Ovary (tissue), 3 donors: Measurements from ENCODE around the gene LRIG1.

Experiments used
- CTCF ChIP-seq, 3 donors: fragments of 450-650 bp in 2 of 3; fragments of 200-600 bp in 1 of 3; IDR thresholded peaks; one replicate each; pipeline versions ENCODE4 v1.5.1 to v1.8.0; 2016 to 2022; ENCODE audit warnings: antibody characterized with exemption in 3 of 3, mild to moderate bottlenecking in 1 of 3
- POLR2A ChIP-seq: fragments of 450-650 bp; IDR thresholded peaks from one replicate; pipeline ENCODE4 v1.6.1; 2017; ENCODE audit warnings: antibody characterized with exemption, mild to moderate bottlenecking, moderate library complexity
- donor health status: DM: no; HTN: no; CAD: no.

DNA sequence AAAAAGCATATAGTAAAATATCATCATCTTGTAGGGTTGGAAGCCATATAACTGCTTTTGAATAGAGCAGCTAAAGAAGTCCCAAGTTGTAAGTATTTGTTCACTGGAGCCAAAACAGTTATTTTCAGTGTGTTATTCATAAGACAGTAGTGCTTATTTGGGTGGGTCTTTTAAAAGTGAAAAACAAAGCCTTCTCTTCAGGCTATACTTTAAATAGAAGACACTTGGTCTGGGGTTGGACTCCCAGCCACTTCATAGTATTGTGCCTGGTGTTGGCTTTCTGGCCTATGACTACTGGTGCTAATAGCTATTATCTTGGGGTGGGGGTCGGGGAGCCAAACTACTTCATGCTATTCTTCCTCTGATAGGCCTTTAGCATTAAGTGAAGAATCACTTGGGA lies 144.8 kb downstream of the LRIG1 start:
- TF ChIP-seq CTCF (IDR thresholded peaks at IDR 0.05), result no peak
- TF ChIP-seq POLR2A, result no peak
